Measurements from ENCODE around the gene CCL20. TPM values are rescaled to one million over a fixed set of nuclear protein-coding genes. Genes with fewer than 3 reads are reported as not detected.

Gene CCL20
- total RNA-seq, 4 donors from 2014 or later, result 0.40 to 1.5 TPM; not detected in 2

- TF ChIP-seq CTCF (IDR thresholded peaks at IDR 0.05 in 4 of 5, conservative IDR thresholded peaks at IDR 0.05 in 1 of 5) (no peak), POLR2A (IDR thresholded peaks at IDR 0.05) (no peak)
- DNase-seq (no peak), ATAC-seq (no peak)
- Histone ChIP-seq H3K27me3 (no peaks in the 10 kb centered on the region), H3K4me3 (no peak overlapping the region), H3K9me3 (no peaks in the 10 kb centered on the region), H3K4me1 (no peaks in the 10 kb centered on the region), H3K27ac (no peak overlapping the region), H3K36me3 (no peaks in the 10 kb centered on the region)
- intact Hi-C loops (cut with DNase I; ENCODE audit: low total_unique reads), result no loop called here
- in situ Hi-C loops (cut with MboI; ENCODE audit: low sequenced_read_pairs in 4 of 4), result no loop called here
Measured at GRCh38 chr2:227824711-227825110, 11.1 kb downstream of the CCL20 start.

DNA sequence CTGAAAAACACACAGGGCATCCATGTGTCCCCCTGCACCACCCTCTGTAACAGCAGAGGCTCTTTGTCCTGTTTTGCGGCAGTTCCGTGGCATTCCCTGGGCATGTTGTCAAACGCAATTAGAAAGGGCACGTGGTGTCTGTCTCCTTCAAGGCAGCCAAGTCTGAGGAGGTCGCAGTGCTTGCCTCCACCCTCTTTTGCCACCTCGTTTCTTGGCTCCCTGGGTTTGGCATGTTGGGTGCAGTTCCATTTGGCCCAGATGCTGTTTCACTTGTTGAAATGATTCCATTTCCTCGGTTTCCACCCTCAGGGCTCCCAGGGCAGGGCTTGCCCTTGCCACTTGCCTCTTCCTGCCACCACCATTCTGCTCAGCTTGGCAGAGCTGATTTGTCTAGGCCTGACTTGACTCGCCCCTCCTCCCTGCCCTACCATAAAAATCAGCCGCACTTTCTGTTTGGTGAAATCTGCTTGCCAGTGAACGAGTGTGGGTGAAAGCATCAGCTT is 12.4 kb downstream of the CCL20 start:
- in situ Hi-C loops (cut with MboI; ENCODE audit: low sequenced_read_pairs in 4 of 4), result no loop called here
- Histone ChIP-seq H3K27me3 (no peaks in the 10 kb centered on the region), H3K36me3 (no peaks in the 10 kb centered on the region), H3K27ac (no peak overlapping the region), H3K4me3 (no peak overlapping the region), H3K4me1 (no peaks in the 10 kb centered on the region), H3K9me3 (no peaks in the 10 kb centered on the region)
- TF ChIP-seq CTCF (IDR thresholded peaks at IDR 0.05 in 4 of 5, conservative IDR thresholded peaks at IDR 0.05 in 1 of 5), result no peak
- no peak for TF ChIP-seq POLR2A (IDR thresholded peaks at IDR 0.05)
- ATAC-seq (no peak), DNase-seq (no peak)
- intact Hi-C loops (cut with DNase I; ENCODE audit: low total_unique reads), result no loop called here

GRCh38 chr2:227826563-227826962 is 12.9 kb downstream of the CCL20 start:
- no peak for ATAC-seq
- intact Hi-C loops (cut with DNase I; ENCODE audit: low total_unique reads) (no loop called here), in situ Hi-C loops (cut with MboI; ENCODE audit: low sequenced_read_pairs in 4 of 4) (no loop called here)
- Histone ChIP-seq H3K4me1 (no peaks in the 10 kb centered on the region), H3K27ac (no peak overlapping the region), H3K4me3 (no peak overlapping the region), H3K9me3 (no peaks in the 10 kb centered on the region), H3K27me3 (no peaks in the 10 kb centered on the region), H3K36me3 (no peaks in the 10 kb centered on the region)
- TF ChIP-seq CTCF (IDR thresholded peaks at IDR 0.05 in 4 of 5, conservative IDR thresholded peaks at IDR 0.05 in 1 of 5) (no peak), POLR2A (IDR thresholded peaks at IDR 0.05) (no peak)
- DNase-seq, result no peak

DNA sequence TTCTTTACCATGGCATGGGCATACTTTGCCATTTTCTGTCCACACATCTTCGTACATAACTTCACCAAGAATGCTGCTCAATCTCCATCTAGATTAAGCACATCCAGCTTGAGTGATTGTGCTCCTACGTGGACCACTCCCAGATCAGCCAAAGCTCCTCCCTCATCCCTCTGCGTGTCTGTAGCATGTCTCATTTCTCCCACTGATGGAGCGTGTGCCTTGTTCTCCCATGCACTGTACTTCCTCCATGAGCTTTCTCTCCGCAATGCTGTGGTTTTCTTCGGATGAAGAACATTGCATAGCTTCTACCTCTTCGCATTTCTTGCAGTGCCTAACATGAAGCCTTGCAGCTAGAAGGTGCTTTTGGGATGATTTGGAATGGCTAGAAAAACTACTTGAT is 13.5 kb downstream of the CCL20 start:
- Histone ChIP-seq H3K27me3 (no peaks in the 10 kb centered on the region), H3K27ac (no peak overlapping the region), H3K4me1 (no peaks in the 10 kb centered on the region), H3K9me3 (no peaks in the 10 kb centered on the region), H3K36me3 (no peaks in the 10 kb centered on the region), H3K4me3 (no peak overlapping the region)
- DNase-seq, result no peak
- no peak for ATAC-seq
- in situ Hi-C loops (cut with MboI; ENCODE audit: low sequenced_read_pairs in 4 of 4) (no loop called here), intact Hi-C loops (cut with DNase I; ENCODE audit: low total_unique reads) (no loop called here)
- no peak for TF ChIP-seq CTCF (IDR thresholded peaks at IDR 0.05 in 4 of 5, conservative IDR thresholded peaks at IDR 0.05 in 1 of 5)
- TF ChIP-seq POLR2A (IDR thresholded peaks at IDR 0.05), result no peak

GRCh38 chr2:227828477-227828912 is 14.9 kb downstream of the CCL20 start:
- H3K4me3 ChIP-seq, result no peak overlapping the region
- H3K36me3 ChIP-seq, result no peaks in the 10 kb centered on the region
- intact Hi-C loops (cut with DNase I; ENCODE audit: low total_unique reads), result no loop called here
- DNase-seq (no peak), ATAC-seq (no peak)
- H3K9me3 ChIP-seq, result no peaks in the 10 kb centered on the region
- H3K4me1 ChIP-seq, result no peaks in the 10 kb centered on the region
- no peak overlapping the region for H3K27ac ChIP-seq
- in situ Hi-C loops (cut with MboI; ENCODE audit: low sequenced_read_pairs in 4 of 4), result no loop called here
- H3K27me3 ChIP-seq, result no peaks in the 10 kb centered on the region
- no peak for TF ChIP-seq POLR2A (IDR thresholded peaks at IDR 0.05)
- no peak for TF ChIP-seq CTCF (IDR thresholded peaks at IDR 0.05 in 4 of 5, conservative IDR thresholded peaks at IDR 0.05 in 1 of 5)
